ENCODE measurements around the gene PLEKHA5.

Gene PLEKHA5

GRCh38 chr12:19246933-19247332, 117.4 kb downstream of the PLEKHA5 start:
- no peak overlapping the region for H3K27ac ChIP-seq (ENCODE audit: low read depth, low read length, poor library complexity, severe bottlenecking)
- no peaks in the 10 kb centered on the region for H3K9me2 ChIP-seq (ENCODE audit: low read depth, low read length)
- H2AFZ ChIP-seq (ENCODE audit: low read length) = no peak overlapping the region
- TF ChIP-seq EZH2 (IDR thresholded peaks at IDR 0.05; ENCODE audit: borderline replicate concordance, low read length) = no peak
- TF ChIP-seq CTCF (IDR thresholded peaks at IDR 0.05; ENCODE audit: low read length) = no peak
- H4K20me1 ChIP-seq (ENCODE audit: insufficient read depth, low read length) = no peaks in the 10 kb centered on the region
- H3K36me3 ChIP-seq (ENCODE audit: insufficient read depth, low read length) = no peaks in the 10 kb centered on the region
- H3K79me2 ChIP-seq (ENCODE audit: insufficient read depth, low read length) = no peaks in the 10 kb centered on the region
- no peak overlapping the region for H3K4me2 ChIP-seq (ENCODE audit: low read length)
- H3K9ac ChIP-seq (ENCODE audit: low read length) = no peak overlapping the region
- no peaks in the 10 kb centered on the region for H3K9me3 ChIP-seq (ENCODE audit: low read length)
- no peaks in the 10 kb centered on the region for H3K27me3 ChIP-seq (ENCODE audit: insufficient read depth, low read length)
- no peak overlapping the region for H3K4me3 ChIP-seq (ENCODE audit: low read depth, low read length, poor library complexity, severe bottlenecking)
- no peaks in the 10 kb centered on the region for H3F3A ChIP-seq (ENCODE audit: insufficient read depth, low read length)
- H3K4me1 ChIP-seq (ENCODE audit: insufficient read depth, low read length, severe bottlenecking) = no peaks in the 10 kb centered on the region

- TF ChIP-seq EZH2 (IDR thresholded peaks at IDR 0.05; ENCODE audit: borderline replicate concordance, low read length) (no peak), CTCF (IDR thresholded peaks at IDR 0.05; ENCODE audit: low read length) (no peak)
- Histone ChIP-seq H3K9me3 (ENCODE audit: low read length) (no peaks in the 10 kb centered on the region), H3K9ac (ENCODE audit: low read length) (no peak overlapping the region), H3K79me2 (ENCODE audit: insufficient read depth, low read length) (no peaks in the 10 kb centered on the region), H3F3A (ENCODE audit: insufficient read depth, low read length) (no peaks in the 10 kb centered on the region), H3K4me3 (ENCODE audit: low read depth, low read length, poor library complexity, severe bottlenecking) (no peak overlapping the region), H3K4me2 (ENCODE audit: low read length) (no peak overlapping the region), H3K27ac (ENCODE audit: low read depth, low read length, poor library complexity, severe bottlenecking) (no peak overlapping the region), H3K9me2 (ENCODE audit: low read depth, low read length) (no peaks in the 10 kb centered on the region), H3K27me3 (ENCODE audit: insufficient read depth, low read length) (no peaks in the 10 kb centered on the region), H4K20me1 (ENCODE audit: insufficient read depth, low read length) (no peaks in the 10 kb centered on the region), H3K36me3 (ENCODE audit: insufficient read depth, low read length) (no peaks in the 10 kb centered on the region), H3K4me1 (ENCODE audit: insufficient read depth, low read length, severe bottlenecking) (no peaks in the 10 kb centered on the region), H2AFZ (ENCODE audit: low read length) (no peak overlapping the region)
Measured at GRCh38 chr12:19248929-19249602, 119.5 kb downstream of the PLEKHA5 start.

- no peak overlapping the region for H3K4me2 ChIP-seq (ENCODE audit: low read length)
Measured at GRCh38 chr12:19251481-19252132, 122.1 kb downstream of the PLEKHA5 start.

More at GRCh38 chr12:19251481-19252132, 122.1 kb downstream of the PLEKHA5 start:
- no peak overlapping the region for H2AFZ ChIP-seq (ENCODE audit: low read length)
- no peak overlapping the region for H3K9ac ChIP-seq (ENCODE audit: low read length)
- no peaks in the 10 kb centered on the region for H3K27me3 ChIP-seq (ENCODE audit: insufficient read depth, low read length)
- no peak for TF ChIP-seq CTCF (IDR thresholded peaks at IDR 0.05; ENCODE audit: low read length)
- no peak for TF ChIP-seq EZH2 (IDR thresholded peaks at IDR 0.05; ENCODE audit: borderline replicate concordance, low read length)
- H3K4me3 ChIP-seq (ENCODE audit: low read depth, low read length, poor library complexity, severe bottlenecking) = no peak overlapping the region
- no peaks in the 10 kb centered on the region for H3F3A ChIP-seq (ENCODE audit: insufficient read depth, low read length)
- H4K20me1 ChIP-seq (ENCODE audit: insufficient read depth, low read length) = no peaks in the 10 kb centered on the region
- H3K9me2 ChIP-seq (ENCODE audit: low read depth, low read length) = no peaks in the 10 kb centered on the region
- H3K4me1 ChIP-seq (ENCODE audit: insufficient read depth, low read length, severe bottlenecking) = no peaks in the 10 kb centered on the region
- H3K79me2 ChIP-seq (ENCODE audit: insufficient read depth, low read length) = no peaks in the 10 kb centered on the region
- no peak overlapping the region for H3K27ac ChIP-seq (ENCODE audit: low read depth, low read length, poor library complexity, severe bottlenecking)
- H3K36me3 ChIP-seq (ENCODE audit: insufficient read depth, low read length) = no peaks in the 10 kb centered on the region
- H3K9me3 ChIP-seq (ENCODE audit: low read length) = no peaks in the 10 kb centered on the region

All from OCI-LY1 (cell line).